Transverse colon (tissue), 4 donors: ENCODE measurements around the gene SCYL1. TPM values are rescaled to one million over a fixed set of nuclear protein-coding genes. Genes with fewer than 3 reads are reported as not detected.
"Not testable (repeated sequence)": the region's sequence is repeated elsewhere in the genome, so short reads cannot be mapped to it uniquely, and the experiment has no call there.

Experiments
- DNase-seq: peaks from one replicate; pipeline ENCODE4 v3.0.0-alpha.2; 2019
- H3K27ac ChIP-seq, 4 donors: fragments of 200-600 bp; sonication (generic); 2 replicates each; pipeline ENCODE4 v1.5.1; 2016 to 2018; ENCODE audit warnings: inconsistent platforms in 4 of 4
- H3K27me3 ChIP-seq: fragments of 200-600 bp; sonication (generic); 2 replicates; pipeline ENCODE4 v1.5.1; 2017; ENCODE audit warnings: inconsistent platforms
- H3K36me3 ChIP-seq, 4 donors: fragments of 200-600 bp; sonication (generic); 2 replicates each; pipeline ENCODE4 v1.5.1; 2017 to 2019; ENCODE audit warnings: inconsistent platforms in 4 of 4
- H3K4me1 ChIP-seq, 4 donors: fragments of 200-600 bp; sonication (generic); 2 replicates each; pipeline ENCODE4 v1.5.1; 2017 to 2020; ENCODE audit warnings: inconsistent platforms in 4 of 4
- H3K4me3 ChIP-seq, 4 donors: fragments of 200-600 bp; sonication (generic); 1 replicate in 1 of 4; 2 replicates in 3 of 4; pipeline versions ENCODE4 v1.5.1 to v1.6.1; 2017 to 2019; ENCODE audit warnings: inconsistent platforms in 4 of 4
- H3K9me3 ChIP-seq, 2 donors: fragments of 200-600 bp; sonication (generic); 2 replicates each; pipeline ENCODE4 v1.5.1; 2017 to 2019; ENCODE audit warnings: inconsistent platforms in 2 of 2
- CTCF ChIP-seq, 5 experiments: fragments of 200-600 bp in 3 of 5; fragments of 450-650 bp in 2 of 5; sonication (generic) in 3 of 5; IDR thresholded peaks; 1 replicate in 2 of 5; 2 replicates in 3 of 5; pipeline ENCODE4 v1.5.1; 2016 to 2017; ENCODE audit warnings: antibody characterized with exemption in 5 of 5, inconsistent platforms in 3 of 5, mild to moderate bottlenecking in 2 of 5, moderate library complexity in 1 of 5
- EP300 ChIP-seq: sonication (generic); formaldehyde crosslinking; IDR thresholded peaks from one replicate; pipeline ENCODE4 v1.6.1; 2017; ENCODE audit warnings: antibody characterized with exemption, low read depth
- POLR2A ChIP-seq: fragments of 450-650 bp; IDR thresholded peaks from one replicate; pipeline ENCODE4 v1.6.1; 2016; ENCODE audit warnings: antibody characterized with exemption, mild to moderate bottlenecking, moderate library complexity
- POLR2AphosphoS5 ChIP-seq, 3 donors: sonication (generic); formaldehyde crosslinking; IDR thresholded peaks; one replicate each; pipeline ENCODE4 v1.6.1; 2016; ENCODE audit warnings: antibody characterized with exemption in 3 of 3
- WGBS, 2 donors: methylation state at CpG; one replicate each; pipeline ENCODE4 v1.1.5; 2018; ENCODE audit warnings: low coverage in 1 of 2; 5-methylcytosine and 5-hydroxymethylcytosine counted together
- in situ Hi-C, 4 donors: fragments of 200-750 bp; cut with MboI; loops; one replicate each; pipeline versions ENCODE4 v1.15.0 to v1.15.1; 2017; ENCODE audit warnings: low sequenced_read_pairs in 3 of 4, low pct_ligation_motif_present in 1 of 4, low pct_unique_long_range_greater_than_20kb in 1 of 4
- intact Hi-C: fragments of 100-400 bp; cut with DNase I; formaldehyde crosslinking; loops from one replicate; pipeline ENCODE4 v1.15.1; 2023; ENCODE audit warnings: low total_unique reads
- total RNA-seq, 4 donors: library from RNA; depleted of rRNA; stranded (reverse); fragments of >200 nt; gene quantifications; one replicate each; pipeline ENCODE4 v1.1.0, GENCODE V29; 2016

Gene SCYL1
- total RNA-seq, 4 donors from 2014 or later: 41.0 to 78.4 (median 69.2) TPM

GRCh38 chr11:65562020-65562419 is 37.1 kb downstream of the SCYL1 start:
- no peaks in the 10 kb centered on the region for H3K27me3 ChIP-seq
- in situ Hi-C loops (no loop called here), intact Hi-C loops (no loop called here)
- no peaks in the 10 kb centered on the region for H3K9me3 ChIP-seq
- DNase-seq: no peak
- H3K4me1 ChIP-seq: peaks cover 24 to 42% (median 31%) of the 10 kb centered on the region in 4 donors
- no peak overlapping the region for H3K27ac ChIP-seq
- 83% methylated on average over 4 to 7 of the region's 7 CpGs for WGBS, 2 donors
- H3K36me3 ChIP-seq: no peaks in the 10 kb centered on the region
- TF ChIP-seq CTCF (IDR thresholded peaks at IDR 0.05): no peak
- no peak for TF ChIP-seq POLR2A
- TF ChIP-seq POLR2AphosphoS5 (IDR thresholded peaks at IDR 0.05): no peak
- no peak for TF ChIP-seq EP300
- no peak overlapping the region for H3K4me3 ChIP-seq

GRCh38 chr11:65562788-65563187 is 37.9 kb downstream of the SCYL1 start:
- Histone ChIP-seq H3K27me3 (no peaks in the 10 kb centered on the region), H3K27ac (no peak overlapping the region), H3K36me3 (no peaks in the 10 kb centered on the region), H3K4me1 (peaks cover 24 to 38% (median 29%) of the 10 kb centered on the region in 4 donors), H3K4me3 (no peak overlapping the region), H3K9me3 (no peaks in the 10 kb centered on the region)
- in situ Hi-C loops (no loop called here), intact Hi-C loops (no loop called here)
- DNase-seq: no peak
- 88 to 89% methylated on average over 9 of the region's 9 CpGs for WGBS, 2 donors
- TF ChIP-seq POLR2AphosphoS5 (IDR thresholded peaks at IDR 0.05): no peak
- TF ChIP-seq CTCF (IDR thresholded peaks at IDR 0.05): no peak
- no peak for TF ChIP-seq EP300
- TF ChIP-seq POLR2A: no peak

DNA sequence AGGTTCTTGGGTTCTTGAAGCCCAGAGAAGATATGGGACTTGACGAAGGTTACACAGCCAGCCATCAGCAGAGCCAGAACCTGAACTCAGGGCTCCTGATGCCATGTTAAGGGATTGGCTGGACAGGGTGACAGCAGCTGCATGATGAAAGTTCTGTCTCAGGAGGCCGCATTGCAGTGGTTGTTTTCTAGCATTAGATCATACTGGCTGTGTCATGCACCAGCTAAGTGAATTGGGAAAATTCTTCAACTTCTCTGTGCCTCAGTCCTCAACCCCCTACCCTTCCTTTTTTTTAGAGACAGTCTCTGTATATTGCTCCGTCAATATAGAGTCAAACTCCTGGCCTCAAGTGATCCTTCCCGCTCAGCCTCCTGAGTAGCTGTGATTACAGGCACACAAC is 38.7 kb downstream of the SCYL1 start:
- Histone ChIP-seq H3K36me3 (no peaks in the 10 kb centered on the region), H3K27ac (no peak overlapping the region), H3K27me3 (no peaks in the 10 kb centered on the region), H3K9me3 (no peaks in the 10 kb centered on the region), H3K4me3 (no peak overlapping the region), H3K4me1 (peaks cover 25 to 44% (median 28%) of the 10 kb centered on the region in 4 donors)
- TF ChIP-seq EP300: no peak
- no peak for TF ChIP-seq POLR2A
- TF ChIP-seq CTCF (IDR thresholded peaks at IDR 0.05): no peak
- no peak for TF ChIP-seq POLR2AphosphoS5 (IDR thresholded peaks at IDR 0.05)
- WGBS, 2 donors: 87 to 98% methylated on average over 3 to 4 of the region's 4 CpGs
- in situ Hi-C loops: no loop called here
- no peak for DNase-seq
- intact Hi-C loops: no loop called here

DNA sequence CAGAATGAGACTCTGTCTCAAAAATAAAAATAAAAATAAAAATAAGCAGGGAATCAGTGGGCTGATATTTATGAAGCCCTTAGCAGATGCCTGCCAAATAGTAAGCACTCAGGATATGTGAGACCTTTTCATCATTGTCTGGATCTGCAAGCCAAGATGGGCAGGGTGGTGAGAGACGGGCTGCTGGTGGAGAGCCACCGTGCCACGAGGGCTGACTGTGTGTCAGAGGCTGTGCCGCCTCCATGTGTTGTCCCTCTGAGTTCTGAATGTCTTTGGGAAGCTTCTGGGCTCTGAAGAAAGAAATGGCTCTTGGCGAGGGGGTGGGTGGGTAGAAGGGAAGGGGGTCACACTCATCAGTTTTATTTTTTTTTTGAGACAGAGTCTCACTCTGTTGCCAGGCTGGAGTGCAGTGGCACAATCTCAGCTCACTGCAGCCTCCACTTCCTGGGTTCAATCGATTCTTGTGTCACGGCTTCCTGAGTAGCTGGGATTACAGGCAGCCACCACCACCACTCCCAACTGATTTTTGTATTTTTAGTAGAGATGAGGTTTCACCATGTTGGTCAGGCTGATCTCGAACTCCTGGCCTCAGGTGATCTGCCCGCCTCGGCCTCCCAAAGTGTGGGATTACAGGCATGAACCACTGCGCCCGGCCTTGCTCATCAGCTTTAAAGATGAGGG is 40.1 kb downstream of the SCYL1 start:
- 87 to 89% methylated on average over 4 to 12 of the region's 12 CpGs for WGBS, 2 donors
- H3K27me3 ChIP-seq, DNase-seq, intact Hi-C loops, in situ Hi-C loops, H3K36me3 ChIP-seq, H3K4me3 ChIP-seq, H3K9me3 ChIP-seq: not testable (repeated sequence)
- Histone ChIP-seq H3K4me1 (peaks cover 21 to 40% (median 24%) of the 10 kb centered on the region in 4 donors), H3K27ac (peak overlapping the region; percentile 19 to 60 (median 44))
